Spleen (tissue), 11 donors: ENCODE data around the gene SYT3. TPM values are rescaled to one million over a fixed set of nuclear protein-coding genes. Genes with fewer than 3 reads are reported as not detected.

Experiments used
- DNase-seq: peaks from one replicate; pipeline ENCODE4 v3.0.0-alpha.2; 2020
- H3K27ac ChIP-seq, 8 donors: fragments of 200-600 bp; sonication (generic) in 7 of 8; 1 replicate in 4 of 8; 2 replicates in 4 of 8; pipeline versions ENCODE4 v1.5.0 to v1.8.0; 2016 to 2021; ENCODE audit warnings: inconsistent platforms in 4 of 8, mild to moderate bottlenecking in 4 of 8, moderate library complexity in 1 of 8
- H3K27me3 ChIP-seq, 7 donors: fragments of 200-600 bp; sonication (generic) in 6 of 7; replicated peaks in 1 of 7; 1 replicate in 4 of 7; 2 replicates in 3 of 7; pipeline versions ENCODE4 v1.5.0 to v1.8.0; 2016 to 2021; ENCODE audit warnings: inconsistent platforms in 3 of 7, mild to moderate bottlenecking in 1 of 7
- H3K36me3 ChIP-seq, 6 donors: fragments of 200-600 bp; sonication (generic) in 5 of 6; 1 replicate in 4 of 6; 2 replicates in 2 of 6; pipeline versions ENCODE4 v1.5.0 to v1.8.0; 2016 to 2021; ENCODE audit warnings: inconsistent platforms in 2 of 6
- H3K4me1 ChIP-seq, 6 donors: fragments of 200-600 bp; sonication (generic) in 5 of 6; 1 replicate in 3 of 6; 2 replicates in 3 of 6; pipeline versions ENCODE4 v1.5.0 to v1.8.0; 2016 to 2021; ENCODE audit warnings: inconsistent platforms in 3 of 6
- H3K4me3 ChIP-seq, 8 donors: fragments of 200-600 bp; sonication (generic) in 7 of 8; 1 replicate in 4 of 8; 2 replicates in 4 of 8; pipeline versions ENCODE4 v1.5.0 to v1.8.0; 2016 to 2021; ENCODE audit warnings: inconsistent platforms in 4 of 8, mild to moderate bottlenecking in 4 of 8, moderate library complexity in 2 of 8
- H3K9me3 ChIP-seq, 8 donors: fragments of 200-600 bp; sonication (generic) in 7 of 8; 1 replicate in 4 of 8; 2 replicates in 4 of 8; pipeline versions ENCODE4 v1.5.0 to v1.8.0; 2016 to 2021; ENCODE audit warnings: inconsistent platforms in 4 of 8
- CTCF ChIP-seq, 11 experiments: fragments of 200-600 bp in 7 of 11; fragments of 450-650 bp in 4 of 11; sonication (generic) in 4 of 11; IDR thresholded peaks in 8 of 11; conservative IDR thresholded peaks in 3 of 11; 1 replicate in 7 of 11; 2 replicates in 4 of 11; pipeline versions ENCODE4 v1.4.0 to v1.8.0; 2016 to 2021; ENCODE audit warnings: antibody characterized with exemption in 11 of 11, inconsistent platforms in 4 of 11, mild to moderate bottlenecking in 1 of 11
- POLR2A ChIP-seq, 3 donors: fragments of 450-650 bp; IDR thresholded peaks; one replicate each; pipeline ENCODE4 v1.5.1; 2017; ENCODE audit warnings: antibody characterized with exemption in 3 of 3, mild to moderate bottlenecking in 1 of 3
- POLR2AphosphoS5 ChIP-seq, 3 donors: sonication (generic); formaldehyde crosslinking; IDR thresholded peaks; one replicate each; pipeline ENCODE4 v1.5.1; 2017; ENCODE audit warnings: antibody characterized with exemption in 3 of 3
- WGBS, 5 donors: extraction: QIAGEN DNeasy Blood & Tissue Kit in 3 of 5; methylation state at CpG; one replicate each; pipeline versions ENCODE4 v1.1.5 to v1.1.7; 2013 to 2018; 5-methylcytosine and 5-hydroxymethylcytosine counted together
- intact Hi-C: fragments of 100-400 bp; cut with DNase I; formaldehyde crosslinking; loops from one replicate; pipeline ENCODE4 v1.15.0; 2023; ENCODE audit warnings: low total_unique reads
- polyA plus RNA-seq, 3 donors: library from polyadenylated mRNA; stranded (reverse); fragments of 200-250 nt; gene quantifications; one replicate each; pipeline ENCODE4 v1.2.1, GENCODE V29; 2013
- total RNA-seq, 7 donors: library from RNA; depleted of rRNA in 3 of 7; stranded (reverse); fragments of >200 nt in 3 of 7; fragmentation: NEBNext Ultra II Directional in 4 of 7; extraction: Animal tissue kit (Norgen Biotek cat#: 25700) in 4 of 7; gene quantifications; one replicate each; pipeline versions ENCODE4 v1.1.0 to v1.2.1, GENCODE V29; 2016 to 2021
- donor health status: healthy with polysubstance abuse.
- donor health status: DM: no; HTN: no; CAD: no; lungs with moderate emphysema.
- donor health status: DM: no; HTN: no; CAD: no.
- donor health status: Bipolar disorder and iron deficiency.
- donor health status: healthy.
- donor health status: DM: no; HTN: no; CAD: no.
- donor health status: DM: yes; HTN: yes; CAD: no.

The SYT3 gene
- total and polyA plus RNA-seq, 10 donors: 0.02 to 0.51 (median 0.24) TPM; not detected in 4

DNA sequence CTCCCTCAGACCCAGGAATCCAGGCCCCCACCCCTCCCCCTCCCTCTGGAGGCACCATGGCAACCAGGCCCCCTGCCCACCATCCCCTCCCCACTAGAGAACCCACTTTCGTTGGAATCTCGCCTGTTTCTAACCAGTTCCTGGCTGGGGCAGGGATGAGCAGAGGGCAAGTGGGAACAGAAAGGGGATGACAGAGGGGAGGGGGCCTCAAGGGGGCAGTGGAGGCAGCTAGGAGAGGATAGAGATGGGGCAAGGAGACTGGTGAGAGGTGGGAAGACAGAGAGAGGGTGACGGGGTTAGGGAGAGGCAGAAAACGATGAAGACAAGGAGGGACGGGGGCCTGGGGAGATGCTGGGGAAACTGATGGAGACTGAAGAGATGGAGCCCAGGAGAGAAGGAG lies 9.0 kb upstream of the SYT3 start:
- H3K4me1 ChIP-seq: no peaks in the 10 kb centered on the region
- H3K36me3 ChIP-seq: no peaks in the 10 kb centered on the region
- peaks cover 0 to 85% (median 18%) of the 10 kb centered on the region in 7 donors for H3K27me3 ChIP-seq
- DNase-seq: no peak
- intact Hi-C loops: no loop called here
- no peak for TF ChIP-seq CTCF (IDR thresholded peaks at IDR 0.05 in 8 of 11, conservative IDR thresholded peaks at IDR 0.05 in 3 of 11)
- TF ChIP-seq POLR2A (IDR thresholded peaks at IDR 0.05): no peak
- no peak for TF ChIP-seq POLR2AphosphoS5 (IDR thresholded peaks at IDR 0.05)
- WGBS, 5 donors: 45 to 62% (median 53%) methylated on average over 5 of the region's 5 CpGs
- H3K27ac ChIP-seq: no peak overlapping the region
- no peak overlapping the region for H3K4me3 ChIP-seq
- peaks cover 0 to 5% (median 0%) of the 10 kb centered on the region in 8 donors for H3K9me3 ChIP-seq

GRCh38 chr19:50647879-50648615 lies 8.4 kb upstream of the SYT3 start:
- H3K27me3 ChIP-seq: peaks cover 0 to 89% (median 20%) of the 10 kb centered on the region in 7 donors

GRCh38 chr19:50646074-50646807 lies 6.6 kb upstream of the SYT3 start:
- intact Hi-C loops: no loop called here
- no peak for DNase-seq
- 48 to 56% (median 53%) methylated on average over 6 of the region's 6 CpGs for WGBS, 5 donors
- H3K4me1 ChIP-seq: no peaks in the 10 kb centered on the region
- TF ChIP-seq CTCF (IDR thresholded peaks at IDR 0.05 in 8 of 11, conservative IDR thresholded peaks at IDR 0.05 in 3 of 11) (no peak), POLR2AphosphoS5 (IDR thresholded peaks at IDR 0.05) (no peak), POLR2A (IDR thresholded peaks at IDR 0.05) (no peak)
- peaks cover 0 to 91% (median 24%) of the 10 kb centered on the region in 7 donors for H3K27me3 ChIP-seq
- H3K36me3 ChIP-seq: no peaks in the 10 kb centered on the region
- no peak overlapping the region for H3K27ac ChIP-seq
- H3K4me3 ChIP-seq: no peak overlapping the region
- peaks cover 0 to 5% (median 0%) of the 10 kb centered on the region in 8 donors for H3K9me3 ChIP-seq

More at GRCh38 chr19:50647879-50648615, 8.4 kb upstream of the SYT3 start:
- H3K27ac ChIP-seq: no peak overlapping the region
- H3K4me3 ChIP-seq: no peak overlapping the region
- H3K4me1 ChIP-seq: no peaks in the 10 kb centered on the region
- TF ChIP-seq POLR2AphosphoS5 (IDR thresholded peaks at IDR 0.05): no peak
- TF ChIP-seq POLR2A (IDR thresholded peaks at IDR 0.05): no peak
- TF ChIP-seq CTCF (IDR thresholded peaks at IDR 0.05 in 8 of 11, conservative IDR thresholded peaks at IDR 0.05 in 3 of 11): no peak
- no peak for DNase-seq
- WGBS, 5 donors: 50 to 66% (median 63%) methylated on average over 10 of the region's 10 CpGs
- no peaks in the 10 kb centered on the region for H3K36me3 ChIP-seq
- H3K9me3 ChIP-seq: peaks cover 0 to 5% (median 0%) of the 10 kb centered on the region in 8 donors
- intact Hi-C loops: no loop called here

- 73 to 80% (median 79%) methylated on average over 6 of the region's 6 CpGs for WGBS, 5 donors
- H3K36me3 ChIP-seq: no peaks in the 10 kb centered on the region
- H3K4me3 ChIP-seq: no peak overlapping the region
Measured at GRCh38 chr19:50645107-50645506, 5.4 kb upstream of the SYT3 start.

More at GRCh38 chr19:50645107-50645506, 5.4 kb upstream of the SYT3 start:
- intact Hi-C loops: no loop called here
- Histone ChIP-seq H3K4me1 (no peaks in the 10 kb centered on the region), H3K27ac (no peak overlapping the region), H3K27me3 (peaks cover 0 to 93% (median 26%) of the 10 kb centered on the region in 7 donors), H3K9me3 (peaks cover 0 to 5% (median 0%) of the 10 kb centered on the region in 8 donors)
- no peak for DNase-seq
- TF ChIP-seq POLR2A (IDR thresholded peaks at IDR 0.05) (no peak), CTCF (IDR thresholded peaks at IDR 0.05 in 8 of 11, conservative IDR thresholded peaks at IDR 0.05 in 3 of 11) (no peak), POLR2AphosphoS5 (IDR thresholded peaks at IDR 0.05) (no peak)
